MM.1S (cell line): Measurements from ENCODE around the gene SHISA8.
"Not testable (repeated sequence)": the region's sequence is repeated elsewhere in the genome, so short reads cannot be mapped to it uniquely, and the experiment has no call there.

Experiments
- DNase-seq: peaks from one replicate; pipeline ENCODE4 v3.0.0-alpha.2; 2015
- H2AFZ ChIP-seq: fragments of 300-600 bp; sonication (generic); 2 replicates; pipeline ENCODE4 v1.6.0; 2016; ENCODE audit warnings: antibody characterized with exemption, low read length
- H3F3A ChIP-seq: fragments of 300-600 bp; sonication (generic); 2 replicates; pipeline ENCODE4 v1.6.1; 2016; ENCODE audit warnings: mild to moderate bottlenecking, antibody characterized with exemption, low read length, moderate library complexity, mixed read lengths; ENCODE audit not compliant: insufficient read depth
- H3K27ac ChIP-seq: fragments of 300-600 bp; sonication (generic); 2 replicates; pipeline ENCODE4 v1.5.1; 2016; ENCODE audit warnings: mild to moderate bottlenecking, low read length
- H3K27me3 ChIP-seq: fragments of 300-600 bp; sonication (generic); replicated peaks from 2 replicates; pipeline ENCODE4 v1.6.0; 2016; ENCODE audit warnings: low read length; ENCODE audit not compliant: insufficient read depth
- H3K36me3 ChIP-seq: fragments of 300-600 bp; sonication (generic); replicated peaks from 2 replicates; pipeline ENCODE4 v1.6.1; 2016; ENCODE audit warnings: mild to moderate bottlenecking, low read length, mixed read lengths; ENCODE audit not compliant: insufficient read depth
- H3K4me1 ChIP-seq: fragments of 300-600 bp; sonication (generic); 2 replicates; pipeline ENCODE4 v1.6.1; 2016; ENCODE audit warnings: low read length, mixed read lengths
- H3K4me2 ChIP-seq: fragments of 300-600 bp; sonication (generic); 2 replicates; pipeline ENCODE4 v1.6.0; 2016; ENCODE audit warnings: low read depth, low read length
- H3K4me3 ChIP-seq: fragments of 300-600 bp; sonication (generic); 2 replicates; pipeline ENCODE4 v1.5.1; 2016; ENCODE audit warnings: low read length, mixed read lengths
- H3K79me2 ChIP-seq: fragments of 300-600 bp; sonication (generic); 2 replicates; pipeline ENCODE4 v1.6.1; 2016; ENCODE audit warnings: mixed run types, low read length, mixed read lengths
- H3K9ac ChIP-seq: fragments of 300-600 bp; sonication (generic); 2 replicates; pipeline ENCODE4 v1.6.1; 2016; ENCODE audit warnings: low read length, mixed read lengths
- H3K9me2 ChIP-seq: fragments of 300-600 bp; sonication (generic); replicated peaks from 2 replicates; pipeline ENCODE4 v1.6.1; 2016; ENCODE audit warnings: mild to moderate bottlenecking, low read length, mixed read lengths; ENCODE audit not compliant: insufficient read depth
- H3K9me3 ChIP-seq: fragments of 300-600 bp; sonication (generic); replicated peaks from 2 replicates; pipeline ENCODE4 v1.6.1; 2016; ENCODE audit warnings: mild to moderate bottlenecking, low read length, mixed read lengths; ENCODE audit not compliant: insufficient read depth
- H4K20me1 ChIP-seq: fragments of 300-600 bp; sonication (generic); 2 replicates; pipeline ENCODE4 v1.6.1; 2016; ENCODE audit warnings: mild to moderate bottlenecking, low read length, moderate library complexity, mixed read lengths; ENCODE audit not compliant: insufficient read depth
- CTCF ChIP-seq: fragments of 300-600 bp; sonication (generic); IDR thresholded peaks from 2 replicates; pipeline ENCODE4 v1.5.1; 2016; ENCODE audit warnings: antibody characterized with exemption, low read length, mixed read lengths
- EZH2 ChIP-seq: fragments of 300-600 bp; sonication (generic); optimal IDR thresholded peaks from 2 replicates; pipeline ENCODE3; 2017; ENCODE audit warnings: low read depth, mild to moderate bottlenecking, antibody characterized with exemption, low read length, mixed read lengths
- EZH2phosphoT487 ChIP-seq: fragments of 300-600 bp; sonication (generic); IDR thresholded peaks from 2 replicates; pipeline ENCODE4 v1.6.1; 2018; ENCODE audit warnings: antibody characterized with exemption, low read length

SHISA8 gene

GRCh38 chr22:41875531-41876270, 39.2 kb downstream of the SHISA8 start:
- Histone ChIP-seq H3K36me3 (peaks cover 36% of the 10 kb centered on the region), H3K4me2 (no peak overlapping the region), H3K4me1 (no peaks in the 10 kb centered on the region), H4K20me1 (no peaks in the 10 kb centered on the region), H3K4me3 (no peak overlapping the region), H3K79me2 (peaks cover 25% of the 10 kb centered on the region), H3K27me3 (no peaks in the 10 kb centered on the region), H3K9ac (no peak overlapping the region), H3K27ac (no peak overlapping the region), H2AFZ (no peak overlapping the region), H3K9me2 (no peaks in the 10 kb centered on the region), H3F3A (0 out of 2 replicates have a peak, but pooled peaks cover 4% of the 10 kb centered on the region), H3K9me3 (no peaks in the 10 kb centered on the region)
- DNase-seq: no peak
- TF ChIP-seq EZH2phosphoT487 (no peak), EZH2 (no peak), CTCF (no peak)

- Histone ChIP-seq H3K27me3 (no peaks in the 10 kb centered on the region), H3K4me1 (no peaks in the 10 kb centered on the region), H3K4me2 (no peak overlapping the region), H3F3A (0 out of 2 replicates have a peak, but pooled peaks cover 4% of the 10 kb centered on the region), H3K9me3 (no peaks in the 10 kb centered on the region), H2AFZ (no peak overlapping the region), H3K4me3 (no peak overlapping the region), H3K79me2 (peaks cover 30% of the 10 kb centered on the region), H3K9me2 (no peaks in the 10 kb centered on the region), H3K36me3 (peaks cover 35% of the 10 kb centered on the region), H3K9ac (no peak overlapping the region), H4K20me1 (no peaks in the 10 kb centered on the region), H3K27ac (no peak overlapping the region)
- no peak for DNase-seq
- TF ChIP-seq EZH2: no peak
- TF ChIP-seq CTCF: no peak
- TF ChIP-seq EZH2phosphoT487: no peak
Observed at GRCh38 chr22:41874090-41874489, 40.8 kb downstream of the SHISA8 start.

GRCh38 chr22:41873391-41873790, 41.5 kb downstream of the SHISA8 start:
- Histone ChIP-seq H3K4me3 (no peak overlapping the region), H3K79me2 (peaks cover 35% of the 10 kb centered on the region), H3K27ac (no peak overlapping the region), H3K4me1 (no peaks in the 10 kb centered on the region), H3F3A (0 out of 2 replicates have a peak, but pooled peaks cover 4% of the 10 kb centered on the region), H3K4me2 (no peak overlapping the region), H3K36me3 (peaks cover 35% of the 10 kb centered on the region), H4K20me1 (no peaks in the 10 kb centered on the region), H2AFZ (no peak overlapping the region), H3K9me3 (no peaks in the 10 kb centered on the region), H3K27me3 (no peaks in the 10 kb centered on the region), H3K9me2 (no peaks in the 10 kb centered on the region), H3K9ac (no peak overlapping the region)
- no peak for DNase-seq
- TF ChIP-seq EZH2phosphoT487: no peak

GRCh38 chr22:41870786-41871185, 44.1 kb downstream of the SHISA8 start:
- no peak for DNase-seq
- no peak overlapping the region for H3K4me3 ChIP-seq
- H3K9ac ChIP-seq: no peak overlapping the region
- H3K9me3 ChIP-seq: no peaks in the 10 kb centered on the region
- no peak overlapping the region for H2AFZ ChIP-seq
- H3K79me2 ChIP-seq: peaks cover 59% of the 10 kb centered on the region
- no peak for TF ChIP-seq EZH2phosphoT487
- no peak for TF ChIP-seq CTCF
- no peak for TF ChIP-seq EZH2
- H3K4me2 ChIP-seq: no peak overlapping the region
- H4K20me1 ChIP-seq: peaks cover 6% of the 10 kb centered on the region
- H3K36me3 ChIP-seq: peaks cover 39% of the 10 kb centered on the region
- no peaks in the 10 kb centered on the region for H3K4me1 ChIP-seq
- no peaks in the 10 kb centered on the region for H3K27me3 ChIP-seq
- H3K9me2 ChIP-seq: no peaks in the 10 kb centered on the region
- H3K27ac ChIP-seq: no peak overlapping the region
- H3F3A ChIP-seq: no peaks in the 10 kb centered on the region

GRCh38 chr22:41870081-41870480, 44.8 kb downstream of the SHISA8 start:
- not testable (repeated sequence) for H3K9me3 ChIP-seq, H3K4me3 ChIP-seq, H3K9me2 ChIP-seq, H3F3A ChIP-seq, H3K9ac ChIP-seq, DNase-seq, H3K4me1 ChIP-seq, H3K27me3 ChIP-seq, H3K4me2 ChIP-seq, H3K27ac ChIP-seq, H2AFZ ChIP-seq
- peaks cover 34% of the 10 kb centered on the region for H3K36me3 ChIP-seq
- peaks cover 13% of the 10 kb centered on the region for H4K20me1 ChIP-seq
- H3K79me2 ChIP-seq: peaks cover 62% of the 10 kb centered on the region
